ENCODE data around the gene UCK1.

- TF ChIP-seq, protein P1, sequence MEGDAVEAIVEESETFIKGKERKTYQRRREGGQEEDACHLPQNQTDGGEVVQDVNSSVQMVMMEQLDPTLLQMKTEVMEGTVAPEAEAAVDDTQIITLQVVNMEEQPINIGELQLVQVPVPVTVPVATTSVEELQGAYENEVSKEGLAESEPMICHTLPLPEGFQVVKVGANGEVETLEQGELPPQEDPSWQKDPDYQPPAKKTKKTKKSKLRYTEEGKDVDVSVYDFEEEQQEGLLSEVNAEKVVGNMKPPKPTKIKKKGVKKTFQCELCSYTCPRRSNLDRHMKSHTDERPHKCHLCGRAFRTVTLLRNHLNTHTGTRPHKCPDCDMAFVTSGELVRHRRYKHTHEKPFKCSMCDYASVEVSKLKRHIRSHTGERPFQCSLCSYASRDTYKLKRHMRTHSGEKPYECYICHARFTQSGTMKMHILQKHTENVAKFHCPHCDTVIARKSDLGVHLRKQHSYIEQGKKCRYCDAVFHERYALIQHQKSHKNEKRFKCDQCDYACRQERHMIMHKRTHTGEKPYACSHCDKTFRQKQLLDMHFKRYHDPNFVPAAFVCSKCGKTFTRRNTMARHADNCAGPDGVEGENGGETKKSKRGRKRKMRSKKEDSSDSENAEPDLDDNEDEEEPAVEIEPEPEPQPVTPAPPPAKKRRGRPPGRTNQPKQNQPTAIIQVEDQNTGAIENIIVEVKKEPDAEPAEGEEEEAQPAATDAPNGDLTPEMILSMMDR (IDR thresholded peaks at IDR 0.05), result no peak
- TF ChIP-seq EP300 (IDR thresholded peaks at IDR 0.05), result no peak
These were observed 49.3 kb upstream of the UCK1 start for GRCh38 chr9:131580358-131580757.
